ENCODE data around the gene RNF150.

DNA sequence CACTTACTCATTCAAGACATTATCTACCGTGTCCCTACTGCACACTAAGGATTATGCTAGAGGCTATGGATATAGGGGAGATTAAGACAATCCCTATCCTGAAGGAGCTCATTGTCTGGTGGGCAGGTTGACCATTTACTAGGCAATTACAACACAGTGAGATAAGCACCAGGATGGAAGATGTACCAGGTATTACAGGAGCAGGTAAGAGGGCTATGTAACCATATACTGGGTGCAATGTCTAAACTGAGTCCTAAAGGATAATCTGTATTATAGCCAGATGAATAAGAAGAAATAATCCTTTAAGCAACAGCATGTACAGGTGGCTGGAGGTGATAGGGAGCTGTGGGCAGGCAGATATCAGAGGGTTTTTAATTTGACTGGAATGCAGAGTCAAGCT is 263.8 kb downstream of the RNF150 start:
- TF ChIP-seq RBAK (tag by site-specific recombination; IDR thresholded peaks at IDR 0.05) (no peak), ZNF626 (tag by site-specific recombination; IDR thresholded peaks at IDR 0.05) (no peak), ZNF202 (tag by site-specific recombination; IDR thresholded peaks at IDR 0.05; ENCODE audit: borderline replicate concordance) (no peak), YY1 (tag by site-specific recombination; IDR thresholded peaks at IDR 0.05) (no peak), ZNF146 (tag by site-specific recombination; IDR thresholded peaks at IDR 0.05) (no peak), ZNF274 (IDR thresholded peaks at IDR 0.05; ENCODE audit: low read length) (no peak), ZNF274 (tag by site-specific recombination; IDR thresholded peaks at IDR 0.05; ENCODE audit: borderline replicate concordance) (no peak), ZBTB7A (tag by site-specific recombination; IDR thresholded peaks at IDR 0.05; ENCODE audit: low read depth) (no peak), ZNF558 (tag by site-specific recombination; IDR thresholded peaks at IDR 0.05) (no peak), ZNF23 (tag by site-specific recombination; IDR thresholded peaks at IDR 0.05; ENCODE audit: borderline replicate concordance) (no peak), KLF16 (tag by site-specific recombination; IDR thresholded peaks at IDR 0.05) (no peak)
- TF ChIP-seq, protein P1, sequence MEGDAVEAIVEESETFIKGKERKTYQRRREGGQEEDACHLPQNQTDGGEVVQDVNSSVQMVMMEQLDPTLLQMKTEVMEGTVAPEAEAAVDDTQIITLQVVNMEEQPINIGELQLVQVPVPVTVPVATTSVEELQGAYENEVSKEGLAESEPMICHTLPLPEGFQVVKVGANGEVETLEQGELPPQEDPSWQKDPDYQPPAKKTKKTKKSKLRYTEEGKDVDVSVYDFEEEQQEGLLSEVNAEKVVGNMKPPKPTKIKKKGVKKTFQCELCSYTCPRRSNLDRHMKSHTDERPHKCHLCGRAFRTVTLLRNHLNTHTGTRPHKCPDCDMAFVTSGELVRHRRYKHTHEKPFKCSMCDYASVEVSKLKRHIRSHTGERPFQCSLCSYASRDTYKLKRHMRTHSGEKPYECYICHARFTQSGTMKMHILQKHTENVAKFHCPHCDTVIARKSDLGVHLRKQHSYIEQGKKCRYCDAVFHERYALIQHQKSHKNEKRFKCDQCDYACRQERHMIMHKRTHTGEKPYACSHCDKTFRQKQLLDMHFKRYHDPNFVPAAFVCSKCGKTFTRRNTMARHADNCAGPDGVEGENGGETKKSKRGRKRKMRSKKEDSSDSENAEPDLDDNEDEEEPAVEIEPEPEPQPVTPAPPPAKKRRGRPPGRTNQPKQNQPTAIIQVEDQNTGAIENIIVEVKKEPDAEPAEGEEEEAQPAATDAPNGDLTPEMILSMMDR (tag by site-specific recombination; IDR thresholded peaks at IDR 0.05): no peak
